Lung (tissue), 12 donors: ENCODE results near the gene SRC. TPM values are rescaled to one million over a fixed set of nuclear protein-coding genes. Genes with fewer than 3 reads are reported as not detected.

Source experiments
- ATAC-seq: fragments of 200-7000 bp; cut with Tn5 transposase; one replicate; pipeline ENCODE4 v1.9.1; 2020; ENCODE audit warnings: moderate number of reproducible peaks; ENCODE audit not compliant: insufficient read depth, low FRiP score
- DNase-seq, 3 donors: peaks; one replicate each; pipeline ENCODE4 v3.0.0-alpha.2; 2013 to 2017
- H3K27ac ChIP-seq, 2 donors: one replicate each; pipeline ENCODE4 v1.5.1; 2013; ENCODE audit warnings: mild to moderate bottlenecking in 2 of 2, moderate library complexity in 2 of 2, control low read depth in 1 of 2, inconsistent platforms in 1 of 2, low read depth in 1 of 2, low read length in 1 of 2
- H3K27me3 ChIP-seq, 3 donors: one replicate each; pipeline ENCODE4 v1.5.1; 2013; ENCODE audit warnings: low read length in 2 of 3; ENCODE audit not compliant: control insufficient read depth in 3 of 3, insufficient read depth in 3 of 3
- H3K36me3 ChIP-seq, 4 donors: one replicate each; pipeline ENCODE4 v1.5.1; 2013; ENCODE audit warnings: low read length in 4 of 4, mild to moderate bottlenecking in 1 of 4, moderate library complexity in 1 of 4; ENCODE audit not compliant: control insufficient read depth in 4 of 4, insufficient read depth in 4 of 4
- H3K4me1 ChIP-seq, 5 donors: one replicate each; pipeline ENCODE4 v1.5.1; 2013; ENCODE audit warnings: low read length in 5 of 5, mild to moderate bottlenecking in 2 of 5, moderate library complexity in 1 of 5; ENCODE audit not compliant: control insufficient read depth in 5 of 5, insufficient read depth in 5 of 5
- H3K4me3 ChIP-seq: one replicate; pipeline ENCODE4 v1.5.1; 2013; ENCODE audit warnings: mild to moderate bottlenecking, control low read depth, moderate library complexity
- H3K9ac ChIP-seq, 2 donors: one replicate each; pipeline ENCODE4 v1.5.1; 2013; ENCODE audit warnings: low read length in 2 of 2, control low read depth in 1 of 2; ENCODE audit not compliant: insufficient read depth in 1 of 2
- H3K9me3 ChIP-seq, 4 donors: one replicate each; pipeline ENCODE4 v1.5.1; 2013; ENCODE audit warnings: low read length in 3 of 4, mild to moderate bottlenecking in 1 of 4, moderate library complexity in 1 of 4; ENCODE audit not compliant: control insufficient read depth in 4 of 4, insufficient read depth in 3 of 4
- CTCF ChIP-seq: IDR thresholded peaks from 2 replicates; pipeline ENCODE4 v1.5.1; 2012; ENCODE audit warnings: mild to moderate bottlenecking; ENCODE audit errors: control extremely low read depth, extremely low read depth
- WGBS, 2 donors: extraction: QIAGEN DNeasy Blood & Tissue Kit; methylation state at CpG; one replicate each; pipeline ENCODE4 v1.1.7; 2013; 5-methylcytosine and 5-hydroxymethylcytosine counted together
- polyA plus RNA-seq, 2 donors: library from polyadenylated mRNA; stranded (reverse); fragments of 200-250 nt; gene quantifications; one replicate each; pipeline ENCODE4 v1.2.1, GENCODE V29; 2013
- total RNA-seq, 2 donors: library from RNA; depleted of rRNA in 1 of 2; stranded (reverse); fragments of >200 nt in 1 of 2; gene quantifications; one replicate each; pipeline ENCODE4 v1.2.1, GENCODE V29; 2014 to 2021
- donor health status: control.
- donor health status: control.
- donor health status: Bipolar disorder and iron deficiency.
- donor health status: healthy.
- donor health status: DM: yes; HTN: yes; CAD: no.

SRC gene
- total and polyA plus RNA-seq, 4 donors, result 35.6 to 69.5 (median 50.1) TPM

GRCh38 chr20:37445041-37445440 lies 99.1 kb downstream of the SRC start:
- peaks cover 0 to 2% (median 0%) of the 10 kb centered on the region in 4 donors for H3K9me3 ChIP-seq
- WGBS, 2 donors, result 79 to 82% methylated on average over 6 of the region's 6 CpGs
- no peak overlapping the region for H3K4me3 ChIP-seq
- H3K27ac ChIP-seq, result no peak overlapping the region
- TF ChIP-seq CTCF, result no peak
- no peaks in the 10 kb centered on the region for H3K4me1 ChIP-seq
- no peaks in the 10 kb centered on the region for H3K36me3 ChIP-seq
- DNase-seq, result peak in 1 of 3 donors; percentile 2
- ATAC-seq, result no peak
- no peak overlapping the region for H3K9ac ChIP-seq
- H3K27me3 ChIP-seq, result peaks cover 0 to 2% (median 0%) of the 10 kb centered on the region in 3 donors

- no peak overlapping the region for H3K4me3 ChIP-seq
- 73 to 79% methylated on average over 5 of the region's 5 CpGs for WGBS, 2 donors
- H3K9ac ChIP-seq, result no peak overlapping the region
- no peak for TF ChIP-seq CTCF
- no peaks in the 10 kb centered on the region for H3K4me1 ChIP-seq
- no peaks in the 10 kb centered on the region for H3K36me3 ChIP-seq
- no peaks in the 10 kb centered on the region for H3K27me3 ChIP-seq
- H3K9me3 ChIP-seq, result peaks cover 0 to 2% (median 0%) of the 10 kb centered on the region in 4 donors
- H3K27ac ChIP-seq, result no peak overlapping the region
- DNase-seq (peak in 1 of 3 donors; percentile 7), ATAC-seq (no peak)
Observed at GRCh38 chr20:37446286-37447032, 100.5 kb downstream of the SRC start.

- DNase-seq (peak in 1 of 3 donors; percentile 10), ATAC-seq (no peak)
- no peaks in the 10 kb centered on the region for H3K4me1 ChIP-seq
- H3K9ac ChIP-seq, result no peak overlapping the region
- peaks cover 0 to 2% (median 0%) of the 10 kb centered on the region in 4 donors for H3K9me3 ChIP-seq
- H3K27me3 ChIP-seq, result no peaks in the 10 kb centered on the region
- H3K4me3 ChIP-seq, result no peak overlapping the region
- 89 to 90% methylated on average over 3 of the region's 3 CpGs for WGBS, 2 donors
- no peaks in the 10 kb centered on the region for H3K36me3 ChIP-seq
- no peak overlapping the region for H3K27ac ChIP-seq
- no peak for TF ChIP-seq CTCF
Observed at GRCh38 chr20:37447688-37448087, 101.7 kb downstream of the SRC start.
